D721Med (cell line): ENCODE measurements around the gene ZC3H8.
"Not testable (repeated sequence)": the region's sequence is repeated elsewhere in the genome, so short reads cannot be mapped to it uniquely, and the experiment has no call there.

Experiments used
- DNase-seq: peaks from one replicate; pipeline ENCODE4 v3.0.0; 2011; ENCODE audit warnings: low spot score; ENCODE audit not compliant: insufficient read length
- FAIRE-seq: peaks from 2 replicates; lab custom pipeline; 2011; peaks lifted over from hg19 to GRCh38; lab: Jason Lieb, UNC
- CTCF ChIP-seq: IDR thresholded peaks from 2 replicates; pipeline ENCODE4 v1.5.1; 2012; ENCODE audit warnings: mild to moderate bottlenecking, control low read depth; ENCODE audit not compliant: insufficient read depth; ENCODE audit errors: missing control alignments

The ZC3H8 gene

GRCh38 chr2:112220186-112220585 is 34.7 kb downstream of the ZC3H8 start:
- no peak for DNase-seq
- TF ChIP-seq CTCF = no peak
- no peak for FAIRE-seq

GRCh38 chr2:112217854-112218253 is 37.0 kb downstream of the ZC3H8 start:
- TF ChIP-seq CTCF = no peak

GRCh38 chr2:112216167-112216566 is 38.7 kb downstream of the ZC3H8 start:
- no peak for TF ChIP-seq CTCF
- DNase-seq (no peak), FAIRE-seq (no peak)

More at GRCh38 chr2:112217854-112218253, 37.0 kb downstream of the ZC3H8 start:
- FAIRE-seq (no peak), DNase-seq (no peak)

- FAIRE-seq, DNase-seq: not testable (repeated sequence)
Measured at GRCh38 chr2:112207905-112208304, 46.9 kb downstream of the ZC3H8 start.

- no peak for TF ChIP-seq CTCF
- no peak for DNase-seq
- FAIRE-seq = no peak
Measured at GRCh38 chr2:112204411-112204810, 50.4 kb downstream of the ZC3H8 start.

- no peak for TF ChIP-seq CTCF
- DNase-seq (no peak), FAIRE-seq (no peak)
Measured at GRCh38 chr2:112201696-112202430, 53.0 kb downstream of the ZC3H8 start.

GRCh38 chr2:112199188-112199587 is 55.7 kb downstream of the ZC3H8 start:
- no peak for TF ChIP-seq CTCF
- DNase-seq (no peak), FAIRE-seq (no peak)
